H9 (cell line): Measurements from ENCODE around the gene NPY1R. TPM values are rescaled to one million over a fixed set of nuclear protein-coding genes. Genes with fewer than 3 reads are reported as not detected.

ENCODE experiments used
- DNase-seq: peaks from one replicate; pipeline ENCODE4 v3.0.0-alpha.2; 2017
- H2AFZ ChIP-seq: one replicate; pipeline ENCODE4 v1.6.1; 2013; ENCODE audit warnings: mild to moderate bottlenecking, low read length, control low read depth, moderate library complexity
- H2AK5ac ChIP-seq: 2 replicates; pipeline ENCODE4 v1.6.1; 2013; ENCODE audit warnings: low read length, control low read depth, mixed read lengths; ENCODE audit not compliant: insufficient read length
- H2BK120ac ChIP-seq: one replicate; pipeline ENCODE4 v1.6.1; 2013; ENCODE audit warnings: low read depth, mild to moderate bottlenecking, low read length, control low read depth, inconsistent platforms; ENCODE audit not compliant: poor library complexity, severe bottlenecking
- H2BK12ac ChIP-seq: 2 replicates; pipeline ENCODE4 v1.6.1; 2013; ENCODE audit warnings: low read length, control low read depth, mixed read lengths, low read depth; ENCODE audit not compliant: insufficient read length
- H2BK15ac ChIP-seq: 2 replicates; pipeline ENCODE4 v1.6.1; 2013; ENCODE audit warnings: low read depth, low read length, control low read depth
- H2BK20ac ChIP-seq: one replicate; pipeline ENCODE4 v1.6.1; 2013; ENCODE audit warnings: low read depth, mild to moderate bottlenecking, low read length, control low read depth, inconsistent platforms; ENCODE audit not compliant: poor library complexity, severe bottlenecking
- H2BK5ac ChIP-seq: 2 replicates; pipeline ENCODE4 v1.6.1; 2013; ENCODE audit warnings: low read length, control low read depth, mixed read lengths; ENCODE audit not compliant: insufficient read length
- H3K14ac ChIP-seq: 2 replicates; pipeline ENCODE4 v1.6.1; 2013; ENCODE audit warnings: low read length, control low read depth; ENCODE audit not compliant: insufficient read depth
- H3K18ac ChIP-seq: 2 replicates; pipeline ENCODE4 v1.6.1; 2013; ENCODE audit warnings: low read depth, mild to moderate bottlenecking, mixed read lengths, low read length, control low read depth; ENCODE audit not compliant: insufficient read length
- H3K23ac ChIP-seq: 2 replicates; pipeline ENCODE4 v1.6.1; 2013; ENCODE audit warnings: low read length, control low read depth, mixed read lengths, low read depth; ENCODE audit not compliant: insufficient read length
- H3K23me2 ChIP-seq: 2 replicates; pipeline ENCODE4 v1.6.1; 2013; ENCODE audit warnings: low read depth, mild to moderate bottlenecking, mixed read lengths, low read length, control low read depth; ENCODE audit not compliant: insufficient read length, poor library complexity, severe bottlenecking
- H3K27ac ChIP-seq: 2 replicates; pipeline ENCODE4 v1.5.1; 2013; ENCODE audit warnings: low read length, control low read depth, mixed read lengths, low read depth; ENCODE audit not compliant: insufficient read length
- H3K27me3 ChIP-seq: 2 replicates; pipeline ENCODE4 v1.6.1; 2013; ENCODE audit warnings: low read length, control low read depth, inconsistent platforms; ENCODE audit not compliant: insufficient read depth
- H3K4ac ChIP-seq: 2 replicates; pipeline ENCODE4 v1.6.1; 2013; ENCODE audit warnings: low read depth, mild to moderate bottlenecking, control low read depth, inconsistent platforms, low read length, moderate library complexity
- H3K4me1 ChIP-seq: 2 replicates; pipeline ENCODE4 v1.6.1; 2013; ENCODE audit warnings: low read length, control low read depth, inconsistent platforms; ENCODE audit not compliant: insufficient read depth
- H3K4me2 ChIP-seq: 2 replicates; pipeline ENCODE4 v1.6.1; 2013; ENCODE audit warnings: low read length, control low read depth, mixed read lengths; ENCODE audit not compliant: insufficient read length, insufficient read depth
- H3K56ac ChIP-seq: 2 replicates; pipeline ENCODE4 v1.6.1; 2013; ENCODE audit warnings: low read depth, mild to moderate bottlenecking, mixed read lengths, low read length, control low read depth; ENCODE audit not compliant: insufficient read length
- H3K79me1 ChIP-seq: 2 replicates; pipeline ENCODE4 v1.6.1; 2013; ENCODE audit warnings: low read depth, mild to moderate bottlenecking, moderate library complexity, low read length, control low read depth, inconsistent platforms; ENCODE audit not compliant: insufficient read depth, poor library complexity, severe bottlenecking
- H3K79me2 ChIP-seq: 2 replicates; pipeline ENCODE4 v1.6.1; 2013; ENCODE audit warnings: low read length, control low read depth, inconsistent platforms; ENCODE audit not compliant: insufficient read depth
- H3K9ac ChIP-seq: 2 replicates; pipeline ENCODE4 v1.6.1; 2013; ENCODE audit warnings: low read length, control low read depth, mixed read lengths; ENCODE audit not compliant: insufficient read length; ENCODE audit errors: extremely low read depth
- H3K9me3 ChIP-seq: one replicate; pipeline ENCODE4 v1.6.1; 2013; ENCODE audit warnings: low read depth, low read length, inconsistent platforms; ENCODE audit not compliant: control insufficient read depth
- H3T11ph ChIP-seq: one replicate; pipeline ENCODE4 v1.6.1; 2013; ENCODE audit warnings: mild to moderate bottlenecking, low read length, control low read depth, inconsistent platforms
- H4K20me1 ChIP-seq: one replicate; pipeline ENCODE4 v1.6.1; 2013; ENCODE audit not compliant: control insufficient read depth, insufficient read length, insufficient read depth
- H4K5ac ChIP-seq: 2 replicates; pipeline ENCODE4 v1.6.1; 2013; ENCODE audit warnings: low read depth, mild to moderate bottlenecking, mixed read lengths, low read length, control low read depth; ENCODE audit not compliant: insufficient read length
- H4K8ac ChIP-seq: replicated peaks from 2 replicates; pipeline ENCODE4 v1.6.1; 2013; ENCODE audit warnings: low read length, control low read depth, mixed read lengths, low read depth; ENCODE audit not compliant: insufficient read length
- H4K91ac ChIP-seq: 2 replicates; pipeline ENCODE4 v1.6.1; 2013; ENCODE audit warnings: low read depth, mild to moderate bottlenecking, moderate library complexity, mixed read lengths, low read length, control low read depth; ENCODE audit not compliant: insufficient read length
- H3K27ac Mint-ChIP-seq, 3 experiments: 2 replicates in 2 of 3; 3 replicates in 1 of 3; pipeline ENCODE4 v1.8.0; 2020 to 2021; ENCODE audit warnings: mixed read lengths in 3 of 3, mild to moderate bottlenecking in 1 of 3, moderate library complexity in 1 of 3
- H3K27me3 Mint-ChIP-seq: 2 replicates; pipeline ENCODE4 v1.8.0; 2021; ENCODE audit warnings: low read depth, mild to moderate bottlenecking, moderate library complexity, mixed read lengths
- H3K36me3 Mint-ChIP-seq, 3 experiments: 2 replicates in 2 of 3; 3 replicates in 1 of 3; pipeline ENCODE4 v1.8.0; 2020 to 2021; ENCODE audit warnings: low read depth in 3 of 3, mixed read lengths in 3 of 3; ENCODE audit not compliant: insufficient read depth in 1 of 3
- H3K4me1 Mint-ChIP-seq, 2 experiments: 2 replicates each; pipeline ENCODE4 v1.8.0; 2020; ENCODE audit warnings: mixed read lengths in 2 of 2
- H3K4me3 Mint-ChIP-seq, 2 experiments: 2 replicates in 1 of 2; 3 replicates in 1 of 2; pipeline ENCODE4 v1.8.0; 2020 to 2021; ENCODE audit warnings: mild to moderate bottlenecking in 2 of 2, mixed read lengths in 2 of 2, moderate library complexity in 1 of 2
- H3K9me3 Mint-ChIP-seq, 2 experiments: 2 replicates in 1 of 2; 3 replicates in 1 of 2; pipeline ENCODE4 v1.8.0; 2020; ENCODE audit warnings: mild to moderate bottlenecking in 2 of 2, mixed read lengths in 2 of 2, moderate library complexity in 1 of 2
- WGBS: extraction: QIAGEN DNeasy Blood & Tissue Kit; methylation state at CpG from one replicate; pipeline ENCODE4 v1.1.7; 2013; ENCODE audit warnings: missing lambda C conversion rate, low lambda C conversion rate, mixed read lengths; ENCODE audit not compliant: insufficient read length; ENCODE audit errors: extremely low coverage; 5-methylcytosine and 5-hydroxymethylcytosine counted together
- total RNA-seq: library from RNA; stranded (reverse); gene quantifications from 2 replicates; pipeline ENCODE4 v1.2.1, GENCODE V29; 2021
- TF ChIP-seq, protein P1 (sequence below): fragments of 200-600 bp; sonication (generic); conservative IDR thresholded peaks from 3 replicates; pipeline ENCODE4 v1.8.0; 2021; ENCODE audit warnings: antibody characterized with exemption, mild to moderate bottlenecking

The NPY1R gene
- total RNA-seq, 1 experiment from 2014 or later: 27.3 TPM

GRCh38 chr4:163353054-163353453 is 20.7 kb upstream of the NPY1R start:
- Histone ChIP-seq H4K8ac (no peak overlapping the region), H3K18ac (no peak overlapping the region), H4K91ac (no peak overlapping the region), H2BK120ac (no peak overlapping the region), H4K5ac (no peak overlapping the region), H3K9me3 (no peaks in the 10 kb centered on the region), H3T11ph (no peak overlapping the region), H2BK20ac (no peak overlapping the region), H3K14ac (no peak overlapping the region), H2AK5ac (no peak overlapping the region), H2AFZ (no peak overlapping the region), H2BK5ac (no peak overlapping the region), H2BK12ac (no peak overlapping the region), H3K4ac (no peak overlapping the region), H3K23me2 (no peaks in the 10 kb centered on the region), H4K20me1 (no peaks in the 10 kb centered on the region), H3K79me1 (no peaks in the 10 kb centered on the region), H3K9ac (no peak overlapping the region), H3K79me2 (no peaks in the 10 kb centered on the region), H3K4me1 (no peaks in the 10 kb centered on the region), H3K56ac (no peak overlapping the region), H3K23ac (no peak overlapping the region), H3K27me3 (no peaks in the 10 kb centered on the region), H3K27ac (no peak overlapping the region), H2BK15ac (no peak overlapping the region), H3K4me2 (no peak overlapping the region)
- Mint-ChIP-seq H3K36me3 (no peaks in the 10 kb centered on the region), H3K27ac (no peak overlapping the region), H3K27me3 (no peaks in the 10 kb centered on the region), H3K4me1 (peaks cover 0 to 3% of the 10 kb centered on the region in 2 experiments; a peak in 1 of 4 replicates), H3K4me3 (no peak overlapping the region), H3K9me3 (no peaks in the 10 kb centered on the region)
- TF ChIP-seq, protein P1, sequence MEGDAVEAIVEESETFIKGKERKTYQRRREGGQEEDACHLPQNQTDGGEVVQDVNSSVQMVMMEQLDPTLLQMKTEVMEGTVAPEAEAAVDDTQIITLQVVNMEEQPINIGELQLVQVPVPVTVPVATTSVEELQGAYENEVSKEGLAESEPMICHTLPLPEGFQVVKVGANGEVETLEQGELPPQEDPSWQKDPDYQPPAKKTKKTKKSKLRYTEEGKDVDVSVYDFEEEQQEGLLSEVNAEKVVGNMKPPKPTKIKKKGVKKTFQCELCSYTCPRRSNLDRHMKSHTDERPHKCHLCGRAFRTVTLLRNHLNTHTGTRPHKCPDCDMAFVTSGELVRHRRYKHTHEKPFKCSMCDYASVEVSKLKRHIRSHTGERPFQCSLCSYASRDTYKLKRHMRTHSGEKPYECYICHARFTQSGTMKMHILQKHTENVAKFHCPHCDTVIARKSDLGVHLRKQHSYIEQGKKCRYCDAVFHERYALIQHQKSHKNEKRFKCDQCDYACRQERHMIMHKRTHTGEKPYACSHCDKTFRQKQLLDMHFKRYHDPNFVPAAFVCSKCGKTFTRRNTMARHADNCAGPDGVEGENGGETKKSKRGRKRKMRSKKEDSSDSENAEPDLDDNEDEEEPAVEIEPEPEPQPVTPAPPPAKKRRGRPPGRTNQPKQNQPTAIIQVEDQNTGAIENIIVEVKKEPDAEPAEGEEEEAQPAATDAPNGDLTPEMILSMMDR: no peak
- no peak for DNase-seq
- WGBS: no CpG with 5 or more reads among the region's 3 CpGs
